Ascending aorta (tissue), 2 donors: Measurements from ENCODE around the gene NUP214. TPM values are rescaled to one million over a fixed set of nuclear protein-coding genes. Genes with fewer than 3 reads are reported as not detected.

Experiments used
- DNase-seq, 2 donors: peaks; one replicate each; pipeline ENCODE4 v3.0.0-alpha.2; 2019; ENCODE audit warnings: low spot score in 2 of 2
- H3K27ac ChIP-seq, 2 donors: fragments of 200-600 bp; sonication (generic); one replicate each; pipeline ENCODE4 v1.5.1; 2016 to 2017; ENCODE audit warnings: mild to moderate bottlenecking in 1 of 2
- H3K27me3 ChIP-seq: fragments of 200-600 bp; sonication (generic); one replicate; pipeline ENCODE4 v1.5.1; 2017
- H3K36me3 ChIP-seq, 2 donors: fragments of 200-600 bp; sonication (generic); one replicate each; pipeline ENCODE4 v1.5.1; 2016
- H3K4me1 ChIP-seq, 2 donors: fragments of 200-600 bp; sonication (generic); one replicate each; pipeline ENCODE4 v1.5.1; 2016 to 2017; ENCODE audit warnings: mild to moderate bottlenecking in 1 of 2
- H3K4me3 ChIP-seq, 2 donors: fragments of 200-600 bp; sonication (generic); one replicate each; pipeline ENCODE4 v1.5.1; 2016 to 2017; ENCODE audit warnings: mild to moderate bottlenecking in 1 of 2
- H3K9me3 ChIP-seq, 2 donors: fragments of 200-600 bp; sonication (generic); one replicate each; pipeline ENCODE4 v1.5.1; 2016
- CTCF ChIP-seq, 3 experiments: fragments of 200-600 bp in 2 of 3; fragments of 450-650 bp in 1 of 3; sonication (generic) in 2 of 3; IDR thresholded peaks; one replicate each; pipeline ENCODE4 v1.5.1; 2016 to 2019; ENCODE audit warnings: antibody characterized with exemption in 3 of 3, mild to moderate bottlenecking in 1 of 3, moderate library complexity in 1 of 3
- intact Hi-C: fragments of 100-400 bp; cut with DNase I; formaldehyde crosslinking; loops from one replicate; pipeline ENCODE4 v1.15.1; 2023
- total RNA-seq: library from RNA; depleted of rRNA; stranded (reverse); fragments of >200 nt; gene quantifications from one replicate; pipeline ENCODE4 v1.1.0, GENCODE V29; 2016

Gene NUP214
- total RNA-seq, 1 donor from 2014 or later: 234 TPM

DNA sequence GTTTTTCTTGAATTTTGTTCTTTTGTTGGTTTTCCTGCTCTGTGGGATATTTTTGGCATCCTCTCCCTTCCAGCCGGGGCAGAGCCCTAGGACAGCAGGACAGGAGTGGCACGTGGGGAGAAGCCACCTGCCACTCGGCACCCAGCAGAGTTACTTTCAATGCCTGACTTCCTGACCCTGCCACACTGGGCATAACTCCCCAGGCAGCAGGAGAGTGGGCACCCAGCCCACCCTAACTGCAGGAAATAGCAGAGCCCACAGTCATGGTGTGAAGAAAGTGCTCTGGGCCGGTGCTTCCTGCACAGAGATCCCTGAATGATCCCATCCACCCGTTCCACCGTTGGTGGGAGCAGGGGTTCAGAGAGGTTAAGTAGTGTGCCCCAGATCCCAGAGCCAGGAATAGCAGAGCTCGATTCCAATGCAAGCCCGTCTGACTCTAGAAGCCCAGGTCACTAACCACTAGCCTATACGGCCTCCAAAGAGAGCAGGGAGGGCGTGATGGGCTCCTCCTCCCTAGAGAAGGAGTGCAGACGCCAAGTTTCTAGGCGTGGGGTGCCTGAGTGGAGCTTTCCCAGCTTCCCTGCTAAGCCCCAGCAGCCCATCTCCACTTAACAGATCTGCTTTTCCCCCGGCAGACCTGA is 8.1 kb upstream of the NUP214 start:
- intact Hi-C loops: no loop called here
- Histone ChIP-seq H3K27me3 (no peaks in the 10 kb centered on the region), H3K9me3 (no peaks in the 10 kb centered on the region), H3K4me1 (peaks cover 0 to 10% of the 10 kb centered on the region in 2 donors), H3K36me3 (no peaks in the 10 kb centered on the region), H3K4me3 (peak overlapping the region in 1 of 2 donors; percentile 16), H3K27ac (peak overlapping the region; percentile 77 to 84)
- peak in 1 of 2 donors; percentile 72 for DNase-seq
- TF ChIP-seq CTCF (IDR thresholded peaks at IDR 0.05): no peak

- peak overlapping the region; percentile 77 to 84 for H3K27ac ChIP-seq
- H3K36me3 ChIP-seq: no peaks in the 10 kb centered on the region
- peaks cover 0 to 10% of the 10 kb centered on the region in 2 donors for H3K4me1 ChIP-seq
These were observed 7.6 kb upstream of the NUP214 start for GRCh38 chr9:131117762-131118145.

GRCh38 chr9:131119600-131119999 is 5.8 kb upstream of the NUP214 start:
- intact Hi-C loops: no loop called here
- Histone ChIP-seq H3K27ac (no peak overlapping the region), H3K9me3 (no peaks in the 10 kb centered on the region), H3K4me3 (no peak overlapping the region), H3K36me3 (no peaks in the 10 kb centered on the region), H3K27me3 (no peaks in the 10 kb centered on the region), H3K4me1 (peaks cover 0 to 11% of the 10 kb centered on the region in 2 donors)
- TF ChIP-seq CTCF (IDR thresholded peaks at IDR 0.05): no peak
- peak in 1 of 2 donors; percentile 43 for DNase-seq

More at GRCh38 chr9:131117762-131118145, 7.6 kb upstream of the NUP214 start:
- no peak for DNase-seq
- no peak overlapping the region for H3K4me3 ChIP-seq
- no peak for TF ChIP-seq CTCF (IDR thresholded peaks at IDR 0.05)
- intact Hi-C loops: no loop called here
- no peaks in the 10 kb centered on the region for H3K9me3 ChIP-seq
- no peaks in the 10 kb centered on the region for H3K27me3 ChIP-seq

DNA sequence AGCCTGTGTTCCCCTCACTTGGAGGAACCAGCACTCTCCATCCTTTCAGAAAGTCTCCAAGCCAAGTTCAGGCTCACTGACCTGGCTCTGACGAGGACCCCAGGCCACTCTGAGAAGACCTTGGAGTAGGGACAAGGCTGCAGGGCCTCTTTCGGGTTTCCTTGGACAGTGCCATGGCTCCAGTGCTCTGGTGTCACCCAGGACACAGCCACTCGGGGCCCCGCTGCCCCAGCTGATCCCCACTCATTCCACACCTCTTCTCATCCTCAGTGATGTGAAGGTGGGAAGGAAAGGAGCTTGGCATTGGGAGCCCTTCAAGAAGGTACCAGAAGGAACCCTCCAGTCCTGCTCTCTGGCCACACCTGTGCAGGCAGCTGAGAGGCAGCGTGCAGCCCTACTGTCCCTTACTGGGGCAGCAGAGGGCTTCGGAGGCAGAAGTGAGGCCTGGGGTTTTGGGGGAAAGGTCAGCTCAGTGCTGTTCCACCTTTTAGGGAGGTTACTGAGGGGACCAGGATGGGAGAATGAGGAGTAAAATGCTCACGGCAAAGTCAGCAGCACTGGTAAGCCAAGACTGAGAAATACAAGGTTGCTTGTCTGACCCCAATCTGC is 4.7 kb upstream of the NUP214 start:
- DNase-seq: no peak
- Histone ChIP-seq H3K9me3 (no peaks in the 10 kb centered on the region), H3K27me3 (no peaks in the 10 kb centered on the region), H3K4me1 (peaks cover 0 to 12% of the 10 kb centered on the region in 2 donors), H3K4me3 (no peak overlapping the region), H3K36me3 (no peaks in the 10 kb centered on the region), H3K27ac (no peak overlapping the region)
- intact Hi-C loops: loop anchor here (10.0 kb wide), 2 partner anchors 426 to 1234 kb away; partner anchors contain the start of genes EXOSC2 and SETX
- TF ChIP-seq CTCF (IDR thresholded peaks at IDR 0.05): no peak

DNA sequence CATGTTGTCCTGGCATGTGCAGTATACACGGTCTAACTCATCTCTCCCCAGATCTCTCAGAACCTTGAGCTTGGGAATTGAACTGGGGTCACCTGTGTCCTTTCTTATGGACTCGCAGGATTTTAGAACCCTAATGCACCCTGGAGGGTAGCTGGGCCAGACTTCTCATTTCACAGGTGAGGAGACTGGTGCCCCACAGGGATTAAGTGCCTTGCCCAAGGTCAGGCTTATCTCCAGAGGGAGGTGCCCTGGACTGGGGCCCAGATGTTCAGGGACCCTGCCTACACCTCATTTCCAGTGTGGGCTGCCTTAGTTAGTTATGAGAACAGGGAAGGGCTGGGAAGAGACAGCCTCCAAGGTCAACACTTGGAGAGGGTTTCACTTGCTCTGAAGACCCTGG is 4.0 kb upstream of the NUP214 start:
- Histone ChIP-seq H3K4me3 (no peak overlapping the region), H3K27me3 (no peaks in the 10 kb centered on the region), H3K9me3 (no peaks in the 10 kb centered on the region), H3K27ac (no peak overlapping the region), H3K36me3 (no peaks in the 10 kb centered on the region), H3K4me1 (peaks cover 4 to 15% of the 10 kb centered on the region in 2 donors)
- intact Hi-C loops: loop anchor here (10.0 kb wide), 2 partner anchors 427 to 1233 kb away; partner anchors contain the start of genes EXOSC2 and SETX
- DNase-seq: peak in 1 of 2 donors; percentile 40
- no peak for TF ChIP-seq CTCF (IDR thresholded peaks at IDR 0.05)
